Activated naive CD4-positive, alpha-beta T cell (primary cell): ENCODE data around the gene SDCCAG8.

Experiments used
- DNase-seq, 4 experiments: peaks; one replicate each; lab custom pipeline; 2025; lab: John Stamatoyannopoulos, UW

SDCCAG8 gene

DNA sequence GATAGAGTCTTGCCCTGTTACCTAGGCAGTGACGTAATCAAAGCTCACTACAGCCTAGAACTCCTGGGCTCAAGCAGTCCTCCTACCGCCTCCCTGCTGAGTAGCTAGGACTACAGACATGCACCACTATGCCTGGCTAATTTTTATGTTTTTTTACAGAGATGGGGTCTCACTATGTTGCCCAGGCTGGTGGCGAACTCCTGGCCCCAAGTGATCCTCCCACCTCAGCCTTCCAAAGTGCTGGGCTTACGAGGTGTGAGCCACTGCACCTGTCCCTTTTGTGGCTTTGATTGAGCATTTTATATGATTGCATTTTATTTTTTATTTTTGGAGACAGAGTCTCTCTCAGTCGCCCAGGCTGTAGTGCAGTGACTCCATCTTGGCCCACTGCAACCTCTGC, 25.8 kb downstream of the SDCCAG8 start:
- DNase-seq = no peak

DNA sequence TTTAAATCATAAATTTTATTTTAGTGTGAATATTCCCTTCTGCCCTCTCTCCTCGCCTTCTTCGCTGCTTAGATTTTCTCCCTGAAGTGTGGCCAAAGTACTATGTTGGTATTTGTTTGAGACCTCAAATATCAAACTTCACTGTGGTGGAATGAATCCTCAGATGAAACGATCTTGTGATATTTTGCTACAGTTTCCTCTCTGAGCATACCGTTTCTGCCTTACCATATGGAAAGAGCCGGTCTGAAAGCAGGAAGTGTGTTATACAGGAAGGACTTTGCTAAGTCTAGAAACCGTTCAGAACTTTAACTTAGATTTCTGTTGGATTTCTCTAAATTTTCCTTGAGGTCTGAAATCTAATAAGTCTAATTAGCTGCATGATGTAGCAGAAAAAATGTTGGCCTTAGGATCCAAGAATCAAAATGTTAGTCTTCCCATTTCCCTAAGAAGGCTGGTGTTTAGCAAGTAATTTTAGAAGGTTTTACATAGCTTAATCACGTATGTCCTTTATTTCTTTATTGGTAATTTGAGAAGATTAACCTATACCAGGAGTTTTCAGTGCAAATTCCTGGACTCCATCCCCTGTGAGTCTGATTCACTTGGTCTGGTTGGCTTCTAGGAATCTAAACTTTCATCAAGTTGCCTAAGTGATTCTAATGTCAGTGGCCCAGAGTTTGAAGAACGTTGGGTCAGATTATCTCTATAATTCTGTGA, 30.7 kb downstream of the SDCCAG8 start:
- no peak for DNase-seq

DNA sequence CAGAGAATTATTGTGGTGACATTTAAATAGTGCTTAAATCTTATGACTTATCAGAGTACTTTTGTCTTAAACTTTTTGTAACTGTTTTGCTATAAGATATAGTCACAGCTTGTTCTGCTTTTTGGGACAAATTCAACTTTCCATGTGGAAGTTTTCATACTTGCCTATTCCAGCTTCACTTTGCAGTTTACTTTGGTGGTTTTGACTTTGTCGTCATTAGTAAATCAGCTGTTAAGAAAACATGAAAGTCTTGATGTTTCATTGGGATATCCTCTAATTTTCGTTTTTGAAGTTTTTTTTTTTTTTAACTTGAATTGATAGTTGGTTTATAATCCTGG, 31.3 kb downstream of the SDCCAG8 start:
- DNase-seq = no peak

DNA sequence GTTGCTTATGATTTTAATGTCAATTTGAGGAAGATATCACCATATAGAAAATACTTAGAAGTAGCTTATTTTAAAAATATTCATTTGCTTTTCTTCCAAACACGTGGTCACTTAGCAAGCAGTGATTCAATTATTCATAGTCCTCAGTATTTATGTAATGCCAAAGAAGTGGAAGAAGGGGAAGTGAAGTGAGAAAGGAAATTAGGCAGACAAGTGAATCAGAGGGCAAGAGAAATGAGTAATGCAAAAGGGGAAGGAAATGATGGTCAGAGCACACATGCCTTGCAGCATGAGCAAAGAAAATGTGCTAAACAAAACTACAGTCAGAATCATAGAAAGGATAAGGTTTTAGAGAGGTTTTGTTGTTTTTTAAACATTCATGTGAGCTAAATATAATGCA, 31.8 kb downstream of the SDCCAG8 start:
- no peak for DNase-seq

DNA sequence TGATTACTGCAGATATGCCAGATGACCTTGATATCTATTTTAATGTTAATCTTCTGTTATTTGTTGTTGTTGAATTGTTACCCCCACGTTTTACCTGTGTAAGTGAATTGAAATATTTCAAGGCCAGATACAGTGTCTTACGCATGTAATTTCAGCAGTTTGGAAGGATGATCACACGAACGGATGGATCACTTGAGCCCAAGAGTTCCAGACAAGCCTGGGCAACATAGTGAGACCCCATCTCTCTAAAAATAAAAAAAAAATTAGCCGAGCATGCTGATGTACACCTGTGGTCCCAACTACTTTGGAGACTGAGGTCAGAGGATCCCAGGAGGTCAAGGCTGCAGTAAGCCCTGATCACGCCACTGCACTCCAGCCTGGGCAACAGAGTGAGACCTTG, 32.2 kb downstream of the SDCCAG8 start:
- no peak for DNase-seq

DNA sequence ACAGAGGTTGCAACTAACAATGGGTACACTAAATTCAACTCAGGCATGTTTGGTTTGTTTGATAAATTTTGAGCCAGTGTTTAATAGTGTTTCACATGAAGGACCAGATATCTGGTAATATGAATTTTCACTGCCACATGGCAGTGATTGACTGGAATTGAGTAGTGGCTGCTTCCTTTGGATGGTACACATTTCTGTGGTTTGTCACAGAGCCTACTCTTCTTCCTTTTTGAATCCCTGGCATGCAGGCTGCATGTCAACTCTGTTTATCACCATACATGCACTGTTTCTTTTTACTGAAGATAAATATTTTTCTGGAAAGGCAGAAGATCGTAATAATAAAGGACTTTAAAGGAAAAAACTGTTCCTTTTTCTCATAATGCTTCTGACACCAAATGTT, 35.5 kb downstream of the SDCCAG8 start:
- no peak for DNase-seq

DNA sequence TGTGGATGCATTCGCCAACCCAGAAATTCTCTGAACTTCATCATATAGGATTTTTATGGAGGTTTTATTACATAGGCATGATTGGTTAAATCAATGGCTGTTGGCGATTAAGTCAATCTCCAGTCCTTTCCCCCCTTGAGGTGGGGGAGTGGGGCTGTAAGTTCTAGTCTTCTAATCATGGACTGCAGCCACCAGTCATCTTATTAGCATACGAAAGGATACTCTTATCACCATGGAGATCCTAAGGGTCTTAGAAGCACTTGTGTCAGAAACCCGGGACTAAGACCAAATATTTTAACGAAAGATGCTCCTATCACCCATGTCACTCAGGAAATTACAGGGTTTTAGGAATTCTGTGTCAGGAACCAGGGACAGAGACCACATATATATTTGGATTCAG, 36.3 kb downstream of the SDCCAG8 start:
- no peak for DNase-seq

DNA sequence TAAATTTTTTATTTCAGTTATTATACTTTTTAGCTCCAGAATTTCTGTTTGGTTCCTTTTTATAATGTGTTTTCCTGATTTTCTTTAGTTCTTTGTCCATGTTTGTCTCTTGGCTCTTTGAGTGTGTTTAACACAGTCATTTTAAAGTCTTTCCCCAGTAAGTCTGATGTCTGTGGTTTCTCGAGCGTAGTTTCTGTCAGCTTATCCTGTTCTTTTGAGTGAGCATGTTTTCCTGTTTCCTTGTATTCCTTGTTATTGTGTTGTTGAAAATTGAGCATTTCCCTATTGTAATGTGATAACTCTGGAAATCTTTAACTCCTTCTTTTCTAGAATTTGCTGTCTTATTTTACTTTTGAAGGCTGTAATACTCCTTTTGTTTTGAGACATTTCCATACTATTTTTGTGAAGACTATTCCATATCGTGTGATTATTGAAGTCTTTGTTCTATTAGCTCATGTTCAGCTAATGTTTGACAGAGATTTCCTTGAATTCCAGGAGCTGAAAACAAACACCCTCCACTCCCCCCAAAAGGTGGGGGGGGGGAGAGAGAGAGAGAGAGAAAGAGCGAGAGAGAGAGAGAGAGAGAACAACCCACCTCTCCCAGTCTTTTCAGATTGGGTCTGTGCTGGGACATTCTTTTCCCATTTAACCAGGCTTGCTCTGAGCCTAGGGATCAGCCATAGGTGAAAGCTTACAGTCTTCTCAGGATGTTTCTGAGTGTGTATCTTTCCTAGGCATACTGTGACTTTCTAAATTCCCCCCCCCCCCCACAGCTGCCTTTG, 38.3 kb downstream of the SDCCAG8 start:
- DNase-seq = no peak

DNA sequence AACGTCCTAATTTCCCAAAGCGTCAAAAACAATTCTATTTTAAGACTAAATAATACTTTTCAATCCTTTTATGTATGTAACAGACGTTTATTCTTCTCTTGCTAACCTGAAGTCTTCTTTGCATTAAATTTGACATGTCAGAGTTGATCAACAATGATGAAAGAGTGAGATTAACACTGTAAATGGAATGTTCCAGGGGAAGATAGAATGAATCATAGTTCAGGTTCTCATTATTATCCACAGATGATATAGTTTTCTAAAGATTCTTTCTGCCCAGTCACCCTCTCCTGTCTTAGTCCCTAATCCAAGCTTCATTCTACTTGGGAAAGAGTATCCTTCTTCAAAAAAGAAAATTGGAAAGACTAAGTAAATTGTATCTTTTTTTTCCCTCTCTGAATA, 38.9 kb downstream of the SDCCAG8 start:
- no peak for DNase-seq

DNA sequence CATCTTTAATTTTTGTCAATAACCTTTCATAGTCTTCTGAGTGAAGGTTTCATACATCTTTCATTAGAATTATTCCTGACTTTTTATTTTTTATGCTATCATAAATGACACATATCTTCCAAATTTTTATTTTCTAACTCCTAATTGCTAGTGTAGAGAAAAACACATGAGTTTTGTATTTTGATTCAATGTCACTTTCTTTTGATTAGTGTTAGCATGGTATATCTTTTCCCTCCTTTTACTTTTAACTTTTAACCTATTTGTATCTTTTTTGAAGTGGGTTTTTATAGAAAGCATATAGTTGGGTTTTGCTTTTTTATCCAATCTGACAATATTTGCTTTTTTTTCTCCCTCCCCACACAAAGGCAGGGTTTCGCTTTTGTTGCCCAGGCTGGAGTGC, 43.2 kb downstream of the SDCCAG8 start:
- no peak for DNase-seq

DNA sequence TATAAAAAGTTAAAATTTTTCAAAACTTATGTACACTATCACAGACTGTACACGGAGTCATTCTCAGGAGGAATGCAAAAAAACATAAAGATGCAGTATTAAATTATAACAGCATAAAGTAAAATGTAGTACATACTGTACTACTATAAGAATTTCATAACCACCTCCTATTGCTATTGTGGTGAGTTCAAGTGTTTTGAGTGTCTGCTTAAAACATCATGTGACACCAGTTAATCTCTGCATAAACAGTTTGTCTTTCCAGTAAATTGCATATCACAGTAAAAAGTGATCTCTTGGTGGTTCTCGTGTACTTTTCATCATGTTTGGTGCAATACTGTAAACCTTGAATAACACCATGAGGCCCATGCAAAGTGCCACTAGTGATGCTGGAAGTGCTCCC, 45.2 kb downstream of the SDCCAG8 start:
- DNase-seq = no peak

DNA sequence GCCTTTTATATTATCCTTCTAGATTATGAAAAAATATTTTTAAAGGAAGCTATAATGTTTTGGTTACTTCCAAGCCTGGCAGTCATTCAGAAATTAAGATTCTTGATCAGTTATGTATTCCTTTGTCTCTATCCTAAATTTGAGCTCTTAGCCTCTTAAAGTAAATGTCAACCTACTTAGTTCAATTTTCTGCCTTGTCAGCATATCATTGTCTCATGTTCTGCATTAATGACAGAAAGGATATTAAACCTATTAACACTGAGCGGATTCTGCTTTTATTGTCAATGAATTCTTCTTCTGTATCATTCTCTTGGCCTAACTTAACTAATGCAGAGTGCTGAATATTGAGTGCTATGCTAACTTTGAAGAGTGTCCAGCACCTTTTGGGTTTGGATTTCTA, 56.0 kb downstream of the SDCCAG8 start:
- DNase-seq = no peak

DNA sequence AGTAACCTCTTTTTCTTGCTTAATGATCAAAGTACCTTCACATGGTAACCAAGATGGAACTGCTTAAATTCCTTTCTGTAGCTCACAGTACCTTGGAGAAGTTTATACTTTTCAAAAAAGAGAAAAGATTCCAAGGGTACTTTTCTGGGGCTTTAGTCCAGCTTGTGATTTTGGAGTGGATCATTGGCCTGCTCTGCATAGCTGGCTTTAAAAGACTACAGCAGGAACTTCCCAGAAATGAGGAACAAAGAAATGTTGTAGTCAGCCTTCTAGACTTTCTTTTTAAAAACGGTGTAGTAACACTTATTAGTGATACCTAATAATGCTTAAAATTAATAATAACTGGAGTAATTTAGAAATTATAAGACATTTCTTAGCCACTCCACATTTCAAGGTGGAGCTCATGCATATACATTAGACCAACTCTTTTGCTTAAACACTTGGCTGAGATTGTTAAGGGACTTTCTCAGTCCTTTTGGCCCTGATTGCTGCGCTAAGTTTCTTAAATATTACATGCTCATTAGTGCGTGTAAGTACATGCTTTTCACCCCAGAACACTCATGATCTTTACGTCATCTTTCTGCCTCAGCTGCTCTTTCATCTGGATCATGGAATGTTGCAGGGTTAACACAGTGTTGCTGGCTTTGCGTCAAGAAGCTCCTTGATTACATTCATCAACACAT, 57.3 kb downstream of the SDCCAG8 start:
- DNase-seq = no peak

DNA sequence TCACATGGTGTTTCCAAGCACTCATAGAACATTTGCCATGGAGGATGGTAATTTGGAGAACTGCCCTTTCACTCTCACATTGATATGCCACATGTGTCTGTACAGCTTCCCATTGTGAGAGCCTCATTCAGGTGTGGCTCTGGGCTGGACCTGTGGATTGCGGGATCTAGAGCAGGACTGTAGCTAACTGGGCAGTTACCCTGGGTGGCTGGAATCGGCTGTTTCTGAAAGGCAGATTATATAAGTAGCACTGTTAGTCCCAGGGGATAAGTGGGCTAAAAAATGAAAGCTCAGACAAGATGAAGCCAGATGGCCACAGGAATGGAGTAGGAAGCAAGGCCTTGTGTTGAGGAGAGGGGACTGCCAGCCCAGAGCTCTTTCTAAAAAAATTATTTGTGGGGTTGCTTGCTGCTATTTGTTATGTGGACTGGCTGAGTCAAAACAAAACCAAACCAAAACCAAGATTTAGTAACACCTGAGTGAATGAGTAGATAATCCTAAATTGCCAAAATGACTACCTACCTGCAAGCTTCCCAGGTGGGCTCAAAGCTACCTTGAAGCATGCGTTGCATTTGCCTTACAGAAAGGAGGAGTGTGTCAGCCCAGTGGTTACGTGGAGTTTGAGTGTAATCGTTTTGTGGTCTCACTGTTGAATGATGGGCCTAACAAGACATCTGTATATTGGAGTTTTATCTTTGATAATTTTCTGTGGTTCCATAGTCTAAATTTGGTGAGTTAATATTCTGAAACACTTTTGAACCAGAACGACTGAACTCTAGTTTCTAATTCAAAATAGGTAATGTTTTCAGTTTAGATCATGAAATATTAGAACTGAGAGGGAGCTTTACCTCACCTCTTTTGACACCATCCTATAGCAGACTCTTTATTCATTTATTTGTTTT, 58.0 kb downstream of the SDCCAG8 start:
- no peak for DNase-seq

DNA sequence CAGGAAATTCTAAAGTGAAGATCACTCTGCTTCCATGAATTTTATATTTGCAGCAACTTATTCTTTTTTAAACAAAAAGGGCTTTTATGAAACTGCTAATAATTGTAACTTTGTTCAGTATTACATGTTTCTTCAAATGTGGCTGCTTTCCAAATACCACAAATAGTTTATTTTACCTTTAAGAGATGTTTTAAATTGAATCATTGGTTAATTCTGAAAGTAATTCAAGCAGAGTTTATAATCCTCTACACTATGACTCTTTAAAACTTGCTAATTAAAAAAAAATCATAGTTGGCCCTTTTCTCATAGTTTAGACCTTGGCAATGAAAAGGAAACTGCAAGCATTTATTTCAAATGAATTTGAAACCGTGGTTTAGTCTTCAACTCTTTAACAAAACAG, 59.6 kb downstream of the SDCCAG8 start:
- no peak for DNase-seq

DNA sequence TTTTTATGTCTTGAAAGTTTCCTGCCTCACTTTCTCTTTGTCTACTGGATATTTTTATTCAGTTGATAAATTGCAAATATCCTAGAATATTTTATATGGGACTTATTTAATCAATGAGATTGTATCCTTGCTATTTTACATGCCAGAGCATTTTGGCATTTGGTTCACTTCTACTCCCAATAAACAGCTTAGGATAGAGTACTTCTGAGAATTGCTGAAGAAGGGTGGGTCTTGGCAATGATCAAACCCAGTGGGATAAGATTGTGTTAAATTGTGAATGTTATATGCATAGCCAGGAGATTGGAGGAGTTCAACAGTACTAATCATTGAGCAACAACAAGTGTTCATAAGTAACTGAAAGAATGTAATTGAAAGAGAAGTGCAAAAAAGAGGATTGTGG, 60.1 kb downstream of the SDCCAG8 start:
- no peak for DNase-seq

DNA sequence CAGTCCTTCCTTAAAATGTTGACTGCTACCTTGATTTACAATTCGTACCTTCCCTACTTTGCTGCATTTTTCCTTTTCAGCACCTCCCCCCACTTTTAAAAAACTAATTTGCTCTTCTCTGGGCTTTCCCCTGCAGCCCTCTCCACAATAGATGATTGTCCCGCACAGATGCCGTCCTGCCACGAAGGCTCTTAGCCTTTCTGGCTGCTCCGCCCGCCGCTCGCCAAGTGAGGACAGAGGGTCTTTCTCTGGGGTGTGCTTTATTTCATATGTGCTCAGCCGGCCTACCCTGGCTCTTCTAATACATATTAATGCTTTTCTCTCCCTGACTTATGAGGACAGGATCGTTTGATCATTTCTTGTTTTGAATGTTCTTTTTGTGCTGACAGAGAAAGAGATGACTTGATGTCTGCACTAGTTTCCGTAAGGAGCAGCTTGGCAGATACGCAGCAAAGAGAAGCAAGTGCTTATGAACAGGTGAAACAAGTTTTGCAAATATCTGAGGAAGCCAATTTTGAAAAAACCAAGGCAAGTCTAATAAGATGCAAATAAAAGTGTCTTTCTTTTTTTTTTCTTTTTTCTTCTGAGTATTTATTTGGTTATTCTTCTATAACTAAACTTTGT, 60.6 kb downstream of the SDCCAG8 start:
- no peak for DNase-seq

DNA sequence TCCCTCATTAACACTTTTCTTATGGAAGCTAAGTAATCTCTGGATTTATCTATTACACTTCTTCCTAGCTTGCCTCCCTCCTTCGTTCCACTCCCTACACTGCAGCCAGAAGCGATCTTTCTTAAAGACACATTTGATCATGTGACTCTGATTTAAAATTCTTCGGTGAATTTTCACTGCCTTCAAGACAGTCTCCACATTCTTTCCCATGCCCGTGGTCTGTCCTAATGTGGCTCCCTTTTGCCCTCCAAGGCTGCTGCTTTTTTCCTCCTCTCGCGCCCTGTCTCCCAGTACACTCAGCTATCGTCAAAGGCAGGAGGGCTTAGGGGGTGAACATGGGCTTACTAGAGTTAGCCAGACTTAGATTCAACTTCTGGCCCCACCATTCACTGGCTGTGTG, 64.4 kb downstream of the SDCCAG8 start:
- DNase-seq = no peak

DNA sequence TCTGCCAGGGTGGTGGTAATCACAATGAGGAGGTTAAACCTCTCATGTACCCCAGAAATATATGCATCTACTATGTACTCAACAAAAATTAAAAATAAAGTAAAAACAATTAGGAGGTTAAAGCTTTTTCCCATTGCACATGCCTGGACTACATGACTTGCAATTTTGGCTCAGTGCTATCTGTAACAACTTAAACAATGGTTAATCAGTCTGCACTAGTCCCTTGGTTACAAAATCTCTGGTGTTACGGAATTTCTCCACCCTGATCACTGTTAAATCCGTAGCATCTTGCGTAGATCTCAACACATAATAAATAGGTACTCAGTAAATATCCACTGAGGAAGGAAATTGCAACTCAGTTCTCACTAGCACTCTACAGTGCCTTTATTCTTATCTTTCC, 66.5 kb downstream of the SDCCAG8 start:
- no peak for DNase-seq

DNA sequence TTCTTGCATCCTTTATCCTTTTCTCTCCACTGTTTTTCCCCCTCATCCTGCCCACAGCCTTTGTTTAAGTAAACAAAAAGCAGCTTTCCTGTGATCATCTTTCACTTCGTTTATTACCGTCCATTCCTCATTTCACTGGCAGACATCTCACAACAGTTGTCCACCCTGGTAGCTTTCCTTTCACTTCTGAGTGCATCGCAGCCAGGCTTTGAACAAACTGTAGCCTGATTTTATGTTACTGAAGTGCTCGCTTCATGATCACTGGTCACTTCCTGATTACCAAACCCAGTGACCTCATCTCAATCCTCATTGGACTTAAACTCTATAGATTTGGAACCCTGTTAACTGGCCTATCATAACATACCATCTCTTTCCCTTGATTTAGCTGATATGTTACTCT, 67.7 kb downstream of the SDCCAG8 start:
- DNase-seq = no peak

DNA sequence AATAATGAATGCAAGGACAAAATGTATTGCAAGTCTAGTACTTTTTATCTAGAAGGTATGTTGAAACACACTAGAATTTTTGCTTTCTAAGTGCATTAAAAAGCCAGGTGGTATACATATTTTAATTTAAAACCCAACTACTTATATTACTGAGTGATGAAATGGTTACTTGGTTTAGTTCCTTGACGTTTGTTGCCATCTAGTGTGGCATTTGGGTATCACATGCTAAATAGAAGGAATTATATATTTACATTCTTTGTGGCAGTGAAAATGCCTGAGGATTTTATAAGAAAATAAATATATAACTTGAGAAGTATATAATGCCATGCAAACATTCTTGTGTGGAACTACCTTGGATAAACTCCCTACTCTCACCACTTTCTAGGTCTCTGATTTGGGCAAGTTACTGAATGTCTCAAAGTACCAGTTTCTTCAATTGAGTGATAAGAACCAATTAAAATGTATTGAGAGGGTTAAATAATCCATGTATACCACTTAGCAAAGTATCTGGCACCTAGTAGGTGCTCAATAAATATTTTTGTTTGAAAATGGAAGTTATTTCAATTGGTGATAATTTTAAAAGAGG, 69.6 kb downstream of the SDCCAG8 start:
- no peak for DNase-seq
